ENCODE data around the gene CYYR1.

DNA sequence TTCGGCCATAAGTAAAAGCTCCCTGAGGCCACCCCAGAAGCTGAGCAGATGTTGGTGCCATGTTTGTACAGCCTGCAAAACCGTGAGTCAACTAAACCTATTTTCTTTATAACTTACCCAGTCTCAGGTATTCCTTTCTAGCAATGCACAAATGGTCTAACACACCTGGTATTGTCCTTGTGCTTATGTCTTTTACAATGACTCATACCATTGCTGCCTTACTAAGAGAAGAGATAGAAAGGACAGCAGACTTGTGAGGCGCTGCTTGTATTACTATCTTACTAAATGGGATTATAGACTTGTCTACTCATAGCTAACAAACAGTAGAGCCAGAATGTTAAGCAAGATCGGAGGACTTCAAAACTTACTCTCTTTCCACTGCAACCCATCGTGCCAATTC lies 18.5 kb upstream of the CYYR1 start:
- no peak for TF ChIP-seq ZFX (IDR thresholded peaks at IDR 0.05; ENCODE audit: borderline replicate concordance)
- TF ChIP-seq, protein P1, sequence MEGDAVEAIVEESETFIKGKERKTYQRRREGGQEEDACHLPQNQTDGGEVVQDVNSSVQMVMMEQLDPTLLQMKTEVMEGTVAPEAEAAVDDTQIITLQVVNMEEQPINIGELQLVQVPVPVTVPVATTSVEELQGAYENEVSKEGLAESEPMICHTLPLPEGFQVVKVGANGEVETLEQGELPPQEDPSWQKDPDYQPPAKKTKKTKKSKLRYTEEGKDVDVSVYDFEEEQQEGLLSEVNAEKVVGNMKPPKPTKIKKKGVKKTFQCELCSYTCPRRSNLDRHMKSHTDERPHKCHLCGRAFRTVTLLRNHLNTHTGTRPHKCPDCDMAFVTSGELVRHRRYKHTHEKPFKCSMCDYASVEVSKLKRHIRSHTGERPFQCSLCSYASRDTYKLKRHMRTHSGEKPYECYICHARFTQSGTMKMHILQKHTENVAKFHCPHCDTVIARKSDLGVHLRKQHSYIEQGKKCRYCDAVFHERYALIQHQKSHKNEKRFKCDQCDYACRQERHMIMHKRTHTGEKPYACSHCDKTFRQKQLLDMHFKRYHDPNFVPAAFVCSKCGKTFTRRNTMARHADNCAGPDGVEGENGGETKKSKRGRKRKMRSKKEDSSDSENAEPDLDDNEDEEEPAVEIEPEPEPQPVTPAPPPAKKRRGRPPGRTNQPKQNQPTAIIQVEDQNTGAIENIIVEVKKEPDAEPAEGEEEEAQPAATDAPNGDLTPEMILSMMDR (IDR thresholded peaks at IDR 0.05): no peak
